GM21367 (cell line): Measurements from ENCODE around the gene ARMC7.
A peak's percentile ranks its signal among the peaks of the same experiment; 100 is the strongest.
"Not testable (repeated sequence)": the region's sequence is repeated elsewhere in the genome, so short reads cannot be mapped to it uniquely, and the experiment has no call there.

Source experiments
- ATAC-seq: cut with Tn5 transposase; IDR thresholded peaks from one replicate; pipeline ENCODE4 v1.9.1; 2021; ENCODE audit not compliant: unreplicated experiment

Gene ARMC7

GRCh38 chr17:75127936-75128335, 18.2 kb downstream of the ARMC7 start:
- ATAC-seq: not testable (repeated sequence)

GRCh38 chr17:75128694-75129505, 19.1 kb downstream of the ARMC7 start:
- ATAC-seq: no peak

- ATAC-seq: no peak
Observed at GRCh38 chr17:75129576-75129975, 19.8 kb downstream of the ARMC7 start.

DNA sequence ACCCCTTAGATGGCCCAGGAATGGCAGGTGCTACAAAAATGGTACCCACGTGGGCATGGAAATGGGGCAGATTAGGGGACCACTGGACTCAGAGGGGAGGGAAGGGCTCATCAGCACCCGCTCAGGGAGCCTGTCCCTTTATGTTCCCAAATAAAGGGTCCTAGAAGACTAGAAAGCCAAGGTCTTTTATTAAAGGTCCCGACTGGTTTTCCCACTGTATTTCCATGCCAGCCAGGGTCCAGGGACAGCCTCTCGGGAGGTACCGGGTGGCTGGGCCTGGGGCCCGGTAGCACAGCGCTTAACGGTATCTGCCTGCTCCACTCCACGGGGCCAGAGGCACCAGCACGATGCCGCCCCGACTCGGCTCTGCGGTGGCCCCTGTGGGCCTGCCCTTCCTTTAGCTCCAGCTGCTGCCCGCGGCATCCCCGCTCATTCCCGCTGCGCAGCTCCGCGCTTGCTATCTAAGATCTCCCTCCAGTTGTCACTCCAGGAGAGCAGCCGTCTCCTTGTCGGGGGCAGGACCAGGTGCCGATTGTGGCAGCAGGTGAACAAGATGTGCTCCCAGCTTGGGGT, 20.4 kb downstream of the ARMC7 start:
- ATAC-seq: no peak

DNA sequence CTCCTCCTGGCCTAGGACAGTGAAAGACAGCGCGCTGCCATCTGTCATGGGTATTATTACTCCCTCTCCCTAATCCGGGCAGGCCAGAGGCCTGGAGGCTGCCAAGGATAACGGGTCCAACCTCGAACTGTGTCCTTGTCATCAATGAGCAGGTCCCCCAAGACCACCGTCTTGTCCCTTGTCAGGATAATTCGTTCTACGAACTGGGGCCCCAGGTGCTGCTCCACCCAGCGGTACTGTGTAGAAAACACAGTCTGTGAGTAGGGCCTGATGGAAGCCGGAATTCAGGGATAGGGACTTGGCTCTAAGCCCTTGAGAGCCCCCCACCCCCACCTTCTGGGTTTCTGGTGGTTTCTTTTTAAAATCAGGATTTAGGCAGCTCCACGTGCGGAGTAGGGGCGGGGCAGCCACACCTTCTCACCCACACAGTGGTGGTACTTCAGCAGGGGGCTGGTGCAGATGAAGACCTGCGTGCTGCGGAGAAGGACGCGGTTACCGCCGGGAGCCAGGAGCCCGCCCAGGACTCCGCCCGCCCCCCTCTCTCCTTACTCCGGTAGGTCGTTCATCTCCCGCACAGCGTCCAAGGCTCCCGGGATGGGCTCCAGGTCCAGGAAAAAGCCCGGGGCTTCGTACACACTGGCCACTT, 21.0 kb downstream of the ARMC7 start:
- no peak for ATAC-seq

GRCh38 chr17:75131278-75132017, 21.7 kb downstream of the ARMC7 start, which contains the start of gene NT5C:
Gene NT5C (minus strand): TSS chr17:75131742. CDS start chr17:75131707, 35 bp downstream.
- peak; percentile 54 for ATAC-seq

GRCh38 chr17:75132018-75133000, 22.5 kb downstream of the ARMC7 start:
- ATAC-seq: not testable (repeated sequence)

DNA sequence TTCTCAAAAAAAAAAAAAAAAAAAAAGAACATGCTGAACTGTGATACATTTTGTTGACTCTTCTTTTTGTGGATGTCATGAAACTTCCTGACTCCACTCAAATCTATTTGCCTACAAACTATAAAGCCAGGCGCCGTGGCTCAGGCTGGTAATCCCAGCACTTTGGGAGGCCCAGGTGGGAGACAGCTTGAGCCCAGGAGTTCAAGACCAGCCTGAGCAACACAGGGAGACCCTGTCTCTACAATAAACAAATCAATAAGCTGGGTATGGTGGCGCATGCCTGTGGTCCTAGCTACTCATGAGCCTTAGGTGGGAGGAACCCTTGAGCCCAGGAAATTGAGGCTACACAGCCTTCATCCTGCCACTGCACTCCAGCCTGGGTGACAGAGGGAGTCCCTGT, 23.2 kb downstream of the ARMC7 start:
- ATAC-seq: no peak

DNA sequence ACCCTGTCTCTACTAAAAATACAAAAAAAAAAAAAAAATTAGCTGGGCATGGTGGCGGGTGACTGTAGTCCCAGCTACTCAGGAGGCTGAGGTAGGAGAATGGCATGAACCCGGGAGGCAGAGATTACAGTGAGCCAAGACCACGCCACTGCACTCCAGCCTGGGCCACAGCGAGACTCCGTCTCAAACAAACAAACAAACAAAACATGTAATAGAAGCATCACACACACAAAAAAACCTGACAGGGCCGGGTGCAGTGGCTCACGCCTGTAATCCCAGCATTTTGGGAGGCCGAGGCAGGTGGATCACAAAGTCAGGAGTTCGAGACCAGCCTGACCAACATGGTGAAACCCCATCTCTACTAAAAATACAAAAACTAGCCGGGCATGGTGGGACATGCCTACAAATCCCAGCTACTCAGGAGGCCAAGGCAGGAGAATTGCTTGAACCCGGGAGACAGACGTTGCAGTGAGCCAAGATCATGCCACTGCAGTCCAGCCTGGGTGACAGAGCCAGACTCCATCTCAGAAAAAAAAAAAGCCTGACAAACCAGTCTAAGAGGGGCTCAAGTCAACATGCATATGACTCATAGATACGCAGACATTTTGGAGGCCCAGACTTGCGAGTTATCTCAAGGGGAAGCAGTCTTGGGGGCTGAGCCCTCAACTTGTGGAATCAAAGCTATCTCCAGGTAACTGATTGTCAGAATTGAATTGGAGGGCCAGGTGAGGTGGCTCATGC, 24.0 kb downstream of the ARMC7 start:
- ATAC-seq: not testable (repeated sequence)

GRCh38 chr17:75135452-75135851, 25.7 kb downstream of the ARMC7 start:
- no peak for ATAC-seq

- no peak for ATAC-seq
Observed at GRCh38 chr17:75135946-75136345, 26.2 kb downstream of the ARMC7 start.

DNA sequence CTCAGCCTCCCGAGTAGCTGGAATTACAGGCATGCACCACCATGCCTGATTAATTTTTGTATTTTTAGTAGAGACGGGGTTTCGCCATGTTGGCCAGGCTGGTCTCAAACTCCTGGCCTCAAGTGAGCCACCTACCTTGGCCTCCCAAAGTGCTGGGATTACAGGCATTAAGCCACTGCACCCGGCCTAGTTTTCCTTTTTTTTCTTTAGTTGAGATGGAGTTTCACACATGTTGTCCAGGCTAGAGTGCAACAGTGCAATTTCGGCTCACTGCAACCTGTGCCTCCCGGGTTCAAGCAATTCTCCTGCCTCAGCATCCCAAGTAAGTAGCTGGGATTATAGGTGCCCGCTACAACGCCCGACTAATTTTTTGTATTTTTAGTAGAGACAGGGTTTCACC, 28.0 kb downstream of the ARMC7 start:
- not testable (repeated sequence) for ATAC-seq

DNA sequence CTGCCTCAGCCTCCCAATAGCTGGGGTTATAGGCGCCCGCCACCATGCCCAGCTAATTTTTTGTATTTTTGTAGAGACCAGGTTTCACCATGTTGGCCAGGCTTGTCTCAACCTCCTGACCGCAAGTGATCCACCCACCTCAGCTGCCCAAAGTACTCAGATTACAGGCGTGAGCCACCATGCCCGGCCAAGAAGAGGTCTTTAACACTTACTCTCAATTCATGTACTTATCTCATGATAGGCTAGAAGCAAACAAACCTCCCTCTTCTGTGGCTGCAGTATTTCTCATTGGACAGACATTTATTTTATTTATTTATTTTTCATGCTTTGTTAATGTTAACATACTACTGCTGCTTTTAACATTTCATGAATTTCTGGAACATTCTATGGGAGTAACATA, 28.8 kb downstream of the ARMC7 start:
- no peak for ATAC-seq

- ATAC-seq: no peak
Observed at GRCh38 chr17:75142236-75142971, 32.6 kb downstream of the ARMC7 start.

- ATAC-seq: no peak
Observed at GRCh38 chr17:75144816-75145512, 35.2 kb downstream of the ARMC7 start.

- no peak for ATAC-seq
Observed at GRCh38 chr17:75146592-75146991, 36.8 kb downstream of the ARMC7 start.

DNA sequence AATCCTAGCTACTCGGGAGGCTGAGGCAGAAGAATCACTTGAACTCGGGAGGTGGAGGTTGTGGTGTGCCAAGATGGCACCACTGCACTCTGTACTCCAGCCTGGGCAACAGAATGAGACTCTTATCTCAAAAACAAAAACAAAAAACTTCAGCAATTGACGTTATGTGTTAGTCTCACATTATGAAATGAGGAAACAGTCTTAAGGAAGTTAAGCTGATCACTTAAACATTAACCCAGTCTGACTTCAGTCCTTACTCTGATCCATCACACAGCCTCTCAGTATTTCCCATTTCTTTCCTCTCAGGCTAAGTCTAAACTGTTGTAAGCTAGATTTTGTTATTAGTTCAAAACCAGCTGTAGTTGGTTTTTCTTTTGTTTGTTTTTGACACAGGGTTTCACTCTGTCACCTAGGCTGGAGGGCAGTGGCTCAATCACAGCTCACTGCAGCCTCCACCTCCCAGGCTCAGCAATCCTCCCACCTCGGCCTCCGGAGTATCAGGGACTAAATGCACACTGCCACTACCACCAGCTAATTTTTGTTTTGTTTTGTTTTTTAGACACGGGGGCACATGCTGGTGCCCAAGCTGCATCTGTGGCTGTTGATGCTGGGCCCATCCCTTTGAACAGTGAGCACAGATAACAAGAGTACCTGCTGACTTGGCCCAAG, 38.2 kb downstream of the ARMC7 start:
- ATAC-seq: no peak

- ATAC-seq: no peak
Observed at GRCh38 chr17:75151930-75152329, 42.2 kb downstream of the ARMC7 start.
